GM19239 (cell line): ENCODE results near the gene MAML3.
A peak's percentile ranks its signal among the peaks of the same experiment; 100 is the strongest.

Experiments
- DNase-seq: peaks from one replicate; pipeline ENCODE4 v3.0.0; 2011; ENCODE audit warnings: low spot score; ENCODE audit not compliant: insufficient read length
- FAIRE-seq: peaks from 2 replicates; lab custom pipeline; 2011; peaks lifted over from hg19 to GRCh38; lab: Jason Lieb, UNC

The MAML3 gene

GRCh38 chr4:139694522-139695107 is 459.4 kb downstream of the MAML3 start:
- no peak for FAIRE-seq

DNA sequence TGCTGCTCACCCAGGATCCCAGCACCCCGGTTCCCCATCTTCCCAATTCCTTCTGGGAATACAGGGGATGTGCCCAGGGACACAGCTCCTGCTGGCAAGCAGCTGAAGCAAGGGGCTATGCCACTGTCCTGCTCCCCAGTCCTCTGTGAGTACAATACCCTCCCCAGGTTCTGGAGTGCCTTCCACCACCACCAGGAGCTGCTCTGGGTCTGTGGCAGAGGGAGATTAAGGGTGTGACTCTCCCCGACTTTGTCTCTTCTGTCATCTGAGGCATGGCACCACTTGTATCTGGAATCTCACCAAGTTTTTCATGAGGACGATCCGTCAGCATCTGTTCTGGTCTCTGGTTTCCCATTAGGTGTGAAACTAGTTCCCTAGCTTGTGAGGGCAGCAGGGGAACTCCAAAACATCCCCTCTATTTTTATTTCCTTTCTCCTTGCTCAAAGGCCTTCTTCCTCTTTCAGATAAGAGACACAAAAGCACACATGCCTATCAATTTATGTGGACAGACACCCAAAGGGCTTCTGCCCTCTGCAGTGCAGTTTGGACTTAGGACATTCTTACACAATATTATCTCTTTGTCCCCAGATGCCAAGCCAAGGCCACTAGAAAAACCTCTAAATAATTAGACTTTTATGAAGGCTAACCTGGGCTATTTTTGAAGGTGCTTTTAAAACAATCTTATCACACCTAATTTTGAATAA is 461.5 kb downstream of the MAML3 start:
- DNase-seq (no peak), FAIRE-seq (peak; percentile 4)

More at GRCh38 chr4:139694522-139695107, 459.4 kb downstream of the MAML3 start:
- DNase-seq, result no peak

DNA sequence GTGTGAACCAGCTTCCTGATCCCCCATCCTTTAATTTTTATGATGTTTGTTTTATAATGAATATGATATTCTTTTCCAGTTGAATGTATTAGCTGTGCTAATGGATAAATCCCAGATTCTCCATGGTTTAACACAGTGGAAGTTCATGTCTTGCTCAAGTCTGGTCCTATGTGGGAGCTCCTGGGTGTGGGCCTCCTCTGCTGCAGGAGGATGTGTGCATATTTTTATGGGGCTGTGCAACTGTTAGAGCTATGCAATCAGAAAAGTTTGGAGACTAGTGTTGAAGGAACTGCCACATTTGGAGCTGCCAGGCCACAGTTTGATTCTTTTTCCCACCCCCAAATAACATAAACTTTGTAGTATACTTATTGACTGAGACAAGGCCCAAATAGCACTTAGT is 463.6 kb downstream of the MAML3 start:
- FAIRE-seq (no peak), DNase-seq (no peak)

DNA sequence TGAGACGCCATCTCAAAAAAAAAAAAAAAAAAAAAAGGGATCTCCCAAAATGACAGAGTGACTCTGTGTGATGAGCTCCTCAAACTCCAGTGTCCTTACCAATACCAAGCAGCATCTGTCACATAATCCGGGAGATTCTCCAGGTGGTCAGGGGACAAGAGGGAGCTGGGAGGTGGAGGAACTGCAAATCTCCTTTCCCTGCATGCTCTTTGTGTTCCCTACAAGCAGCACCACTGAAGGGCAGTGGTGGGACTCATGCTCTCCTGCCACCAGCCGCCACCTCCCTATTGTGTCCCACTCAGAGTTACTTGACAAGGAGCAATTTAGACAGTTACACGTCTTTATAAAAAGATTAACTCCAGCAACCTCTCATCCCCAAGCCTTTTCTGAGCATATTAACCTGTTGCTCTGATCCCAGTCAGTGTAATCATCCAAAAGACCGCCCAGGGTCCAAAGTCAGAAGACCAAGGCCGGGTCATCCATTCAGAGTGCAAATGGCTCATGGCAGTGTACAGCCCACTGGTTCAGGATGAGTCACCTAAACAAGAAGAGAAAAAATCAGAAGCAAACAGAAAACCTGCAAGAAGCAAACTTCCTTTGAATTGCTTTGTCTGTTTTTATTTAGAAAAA is 464.8 kb downstream of the MAML3 start:
- FAIRE-seq (no peak), DNase-seq (no peak)

- no peak for DNase-seq
- FAIRE-seq, result no peak
Observed at GRCh38 chr4:139686988-139687387, 467.0 kb downstream of the MAML3 start.

- DNase-seq (no peak), FAIRE-seq (no peak)
Observed at GRCh38 chr4:139686130-139686529, 467.9 kb downstream of the MAML3 start.

GRCh38 chr4:139685180-139685579 is 468.8 kb downstream of the MAML3 start:
- FAIRE-seq (no peak), DNase-seq (no peak)

DNA sequence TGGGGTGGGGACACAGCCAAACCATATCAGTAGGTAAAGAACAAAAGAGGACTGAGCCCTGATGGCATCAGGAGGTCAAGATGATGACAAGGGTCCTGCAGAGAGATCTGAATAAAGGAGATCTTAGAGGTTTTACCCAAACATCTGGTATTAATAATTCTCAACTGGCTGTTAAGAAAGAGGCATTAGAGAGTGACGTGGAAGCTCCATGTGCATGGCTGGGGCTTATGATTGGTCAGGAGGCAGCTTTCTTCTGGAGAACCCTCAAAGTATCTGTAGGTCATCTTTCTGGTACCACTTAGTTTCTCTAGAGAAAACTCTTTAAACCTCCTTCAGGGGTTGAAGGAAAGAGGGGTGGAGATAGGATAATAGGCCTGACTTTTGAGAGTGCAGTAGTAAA is 469.6 kb downstream of the MAML3 start:
- no peak for DNase-seq
- no peak for FAIRE-seq

DNA sequence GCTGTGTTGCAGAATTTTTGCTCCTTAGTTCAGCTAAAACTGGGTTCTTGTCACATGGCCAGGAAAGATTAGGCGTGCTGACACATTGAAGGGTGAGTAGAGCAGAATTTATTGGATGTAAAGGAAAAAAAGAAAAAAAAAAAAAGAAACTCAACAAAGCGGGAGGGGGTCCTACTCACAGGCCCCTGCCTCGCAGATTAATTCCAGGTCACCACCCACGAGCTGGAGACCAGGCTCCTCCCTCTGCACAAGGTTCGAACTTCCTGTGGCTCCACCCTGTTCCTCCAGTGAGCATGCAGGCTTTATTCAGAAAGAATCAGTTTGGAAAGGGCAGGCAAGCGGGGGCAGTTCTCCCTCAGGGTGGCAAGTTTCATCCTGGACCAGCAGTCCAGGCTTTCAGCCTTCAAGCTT is 471.2 kb downstream of the MAML3 start:
- no peak for DNase-seq

DNA sequence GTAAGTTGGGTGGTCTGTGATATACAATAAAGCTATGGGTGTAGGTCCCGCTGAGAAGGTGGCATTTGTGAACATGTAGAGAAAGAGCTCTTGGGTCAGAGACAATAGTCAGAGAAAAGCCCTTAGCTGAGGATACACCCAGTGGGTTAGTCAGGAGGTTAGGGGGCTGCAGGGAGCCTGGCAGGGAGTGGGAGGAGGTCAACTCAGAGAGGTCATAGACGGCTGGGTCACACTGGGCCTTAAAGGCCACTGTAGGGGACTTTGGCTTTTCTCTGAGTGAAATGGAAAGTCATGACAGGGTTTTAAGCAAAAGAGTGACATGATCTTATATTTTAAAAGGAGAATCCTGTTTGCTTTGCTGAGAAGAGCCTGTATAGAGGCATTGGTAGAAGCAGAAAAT is 471.7 kb downstream of the MAML3 start:
- DNase-seq (no peak), FAIRE-seq (no peak)

More for the DNA sequence above, 471.2 kb downstream of the MAML3 start:
- no peak for FAIRE-seq

DNA sequence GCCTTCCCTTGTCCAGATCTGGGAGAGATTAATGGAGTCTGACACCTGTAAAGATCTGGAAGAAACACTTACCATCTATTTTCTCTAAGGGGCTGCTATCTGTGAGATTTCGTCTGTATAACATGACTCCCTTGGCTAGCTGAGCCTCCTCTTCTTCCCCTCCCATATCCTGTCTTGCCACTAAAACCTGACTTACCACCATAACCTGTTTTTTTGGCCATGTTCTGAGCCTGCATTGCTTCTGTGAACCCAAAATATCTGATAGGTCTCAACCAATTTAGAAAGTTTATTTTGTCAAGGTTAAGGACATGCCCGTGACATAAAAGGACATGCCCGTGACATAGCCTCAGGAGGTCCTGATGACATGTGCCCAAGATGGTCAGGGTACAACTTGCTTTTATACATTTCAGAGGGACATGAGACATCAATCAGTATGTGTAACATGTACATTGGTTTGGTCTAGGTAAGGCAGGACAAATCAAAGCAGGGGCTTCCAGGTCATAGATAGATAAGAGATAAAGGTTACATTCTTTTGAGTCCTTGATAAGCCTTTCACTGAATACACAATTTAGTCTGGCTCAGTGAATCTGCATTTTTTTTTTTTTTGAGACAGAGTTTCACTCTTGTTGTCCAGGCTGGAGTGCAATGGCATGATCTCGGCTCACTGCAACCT is 476.9 kb downstream of the MAML3 start:
- FAIRE-seq, result no peak
- no peak for DNase-seq

DNA sequence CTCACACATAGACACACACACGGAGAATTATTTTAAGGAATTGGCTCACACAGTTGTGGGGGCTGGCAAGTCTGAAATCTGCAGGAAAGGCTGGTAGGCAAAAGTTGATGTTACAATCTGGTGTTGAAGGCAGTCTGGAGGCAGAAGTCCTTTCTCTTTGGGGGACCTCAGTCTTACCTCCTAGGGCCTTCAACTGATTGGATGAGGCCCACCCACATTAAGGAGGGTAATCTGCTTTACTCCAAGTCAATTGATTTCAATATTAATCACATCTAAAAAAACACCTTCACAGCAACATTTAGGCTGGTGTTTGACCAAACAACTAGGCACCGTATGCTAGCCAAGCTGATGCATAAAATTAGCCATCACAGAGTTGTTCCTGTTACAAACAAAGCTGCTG is 477.6 kb downstream of the MAML3 start:
- FAIRE-seq (no peak), DNase-seq (no peak)

DNA sequence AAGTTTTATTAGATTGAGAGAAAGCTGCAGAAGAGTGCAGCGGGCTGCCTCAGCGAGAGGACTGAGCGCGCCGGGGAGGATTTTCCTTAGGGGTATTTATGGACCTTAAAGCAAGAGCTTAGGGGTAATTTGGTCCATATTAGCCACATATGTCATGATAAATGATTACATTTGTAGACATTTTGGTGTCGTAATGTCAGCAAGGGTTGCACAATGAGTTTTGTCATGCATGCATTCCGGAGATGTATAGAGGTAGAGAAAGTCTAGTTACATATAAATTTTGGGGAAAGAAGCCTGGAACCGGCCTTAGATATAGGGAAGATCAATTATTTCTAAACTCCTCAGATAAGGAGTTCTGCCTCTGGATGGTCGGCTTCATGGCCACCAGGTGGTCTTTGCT is 478.3 kb downstream of the MAML3 start:
- DNase-seq (no peak), FAIRE-seq (no peak)

GRCh38 chr4:139674875-139675550 is 479.0 kb downstream of the MAML3 start:
- FAIRE-seq (peak; percentile 59), DNase-seq (no peak)

GRCh38 chr4:139672732-139673131 is 481.3 kb downstream of the MAML3 start:
- DNase-seq (no peak), FAIRE-seq (no peak)

DNA sequence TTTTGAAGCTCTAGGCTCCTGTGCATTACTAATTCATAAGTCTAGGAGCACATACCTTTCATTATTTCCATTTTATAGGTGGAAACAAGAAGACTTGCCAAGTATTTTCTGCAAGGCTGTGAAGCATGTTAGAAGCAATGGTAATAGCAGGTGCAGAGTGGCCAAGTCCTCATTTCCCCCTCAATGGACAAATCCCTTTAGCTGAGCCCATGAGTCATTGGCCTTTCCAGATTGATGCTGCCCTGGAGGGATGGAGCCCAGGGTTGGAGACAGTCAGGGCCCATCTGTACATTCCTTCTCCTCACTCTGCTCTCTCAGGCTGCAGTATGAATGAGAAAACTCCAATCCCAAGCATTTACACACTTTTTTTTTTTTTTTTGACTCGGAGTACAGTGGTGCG is 481.8 kb downstream of the MAML3 start:
- DNase-seq (no peak), FAIRE-seq (no peak)

DNA sequence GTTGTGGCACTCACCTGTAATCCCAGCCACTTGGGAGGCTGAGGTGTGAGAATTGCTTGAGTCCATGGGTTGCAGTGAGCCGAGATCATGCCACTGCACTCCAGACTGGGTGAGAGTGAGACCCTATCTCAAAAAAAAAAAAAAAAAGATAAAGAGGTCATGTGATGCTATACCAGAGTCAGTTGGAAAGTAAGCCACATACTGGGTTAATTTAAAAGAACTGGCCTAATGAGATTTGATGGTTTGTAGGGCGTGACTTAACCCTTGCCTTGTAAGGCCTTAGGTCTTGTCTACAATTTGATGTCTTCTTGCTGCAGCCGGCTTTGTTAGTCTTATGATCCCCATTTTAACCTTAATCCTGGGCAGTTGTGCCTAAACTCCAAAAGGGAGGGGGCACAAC is 483.2 kb downstream of the MAML3 start:
- no peak for FAIRE-seq
- no peak for DNase-seq

DNA sequence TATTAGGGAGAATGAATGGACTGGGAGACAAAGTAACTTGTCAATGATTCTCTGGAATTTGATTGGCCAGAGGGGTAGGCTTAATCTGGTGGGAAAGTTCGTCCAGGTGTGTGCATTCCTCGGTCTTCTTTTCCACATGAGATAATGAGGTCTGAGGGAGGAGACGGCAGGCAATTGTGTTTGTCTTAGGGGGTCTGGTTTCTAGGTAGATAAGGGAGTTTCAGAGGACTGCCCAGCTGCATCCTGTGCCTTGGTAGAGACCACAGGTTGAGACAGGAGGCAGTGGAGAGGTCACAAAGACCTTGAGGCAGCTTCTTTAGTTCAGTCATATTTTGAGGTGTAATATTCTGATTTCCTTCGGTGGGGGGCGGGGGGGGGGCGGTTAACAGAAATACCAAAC is 484.1 kb downstream of the MAML3 start:
- DNase-seq, result no peak
- FAIRE-seq, result no peak

DNA sequence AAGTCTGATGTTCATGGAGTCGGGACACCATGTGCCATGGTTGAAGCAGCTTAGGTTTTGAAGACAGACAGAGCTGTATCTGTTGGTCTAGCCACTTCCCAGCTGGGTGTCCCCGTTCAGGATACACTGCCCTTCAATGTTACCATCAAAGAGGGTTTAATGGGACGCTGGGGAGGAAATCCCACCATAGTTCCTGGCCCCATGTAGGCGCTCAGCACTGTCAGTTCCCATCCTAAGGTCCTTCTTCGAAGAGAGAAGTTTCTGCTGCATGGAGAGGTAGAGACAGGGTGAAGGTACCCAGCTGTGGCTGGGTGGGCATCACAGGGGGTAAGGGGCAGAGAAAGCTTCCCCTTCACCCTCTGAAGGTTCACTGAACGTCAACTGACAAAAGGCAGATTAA is 484.6 kb downstream of the MAML3 start:
- DNase-seq (no peak), FAIRE-seq (no peak)

DNA sequence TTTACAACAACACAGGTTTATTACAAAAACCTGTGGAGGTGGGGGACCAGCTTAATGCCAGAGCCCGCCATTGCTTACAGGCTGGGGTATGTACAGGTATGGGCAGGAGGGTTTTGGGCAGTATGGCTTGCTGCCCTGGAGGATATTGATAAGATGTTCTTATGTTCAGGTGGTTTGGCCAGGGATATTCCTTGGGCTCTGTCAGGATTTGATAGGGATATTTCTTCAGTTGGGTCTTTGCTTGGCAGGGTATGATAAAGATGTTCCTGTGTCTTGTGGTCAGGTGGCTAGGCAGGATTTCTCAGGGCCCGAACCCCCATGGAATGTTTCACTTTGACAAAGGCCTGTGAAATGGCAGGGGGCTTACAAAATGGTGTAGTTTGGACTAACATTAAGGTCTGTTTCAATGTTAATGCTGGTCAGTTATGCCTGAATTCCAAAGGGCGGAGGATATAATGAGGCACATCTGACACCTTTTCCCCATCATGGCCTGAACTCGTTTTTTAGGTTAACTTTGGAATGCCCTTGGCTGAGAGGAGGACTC is 485.3 kb downstream of the MAML3 start:
- no peak for FAIRE-seq
- DNase-seq, result no peak
